ENCODE results near the gene PTPRD. TPM values are rescaled to one million over a fixed set of nuclear protein-coding genes. Genes with fewer than 3 reads are reported as not detected.

Gene PTPRD
- total RNA-seq, 2 experiments from 2014 or later = 0.03 TPM; not detected in 1

GRCh38 chr9:9817176-9817575 is 795.6 kb downstream of the PTPRD start:
- intact Hi-C loops (cut with micrococcal nuclease; ENCODE audit: unreplicated experiment) = no loop called here
- Histone ChIP-seq H3K9me2 (ENCODE audit: insufficient read depth, low read length) (no peaks in the 10 kb centered on the region), H2AFZ (ENCODE audit: low read length) (no peak overlapping the region), H3K27ac (ENCODE audit: low read depth, low read length, poor library complexity, severe bottlenecking) (no peak overlapping the region), H3K79me2 (ENCODE audit: insufficient read depth, low read depth, low read length) (no peaks in the 10 kb centered on the region), H3K4me2 (ENCODE audit: low read length) (no peak overlapping the region), H3K4me3 (ENCODE audit: low read depth, low read length, poor library complexity, severe bottlenecking) (no peak overlapping the region), H3K4me1 (ENCODE audit: insufficient read depth, low read length, poor library complexity, severe bottlenecking) (no peaks in the 10 kb centered on the region), H3K36me3 (ENCODE audit: insufficient read depth, low read length) (no peaks in the 10 kb centered on the region), H3K9me3 (ENCODE audit: low read length) (no peaks in the 10 kb centered on the region), H4K20me1 (ENCODE audit: insufficient read depth, low read length) (no peaks in the 10 kb centered on the region)
- CTCF ChIA-PET (ENCODE audit: unreplicated experiment) = no interaction called here
- no peak for TF ChIP-seq CTCF (conservative IDR thresholded peaks at IDR 0.05; ENCODE audit: low read length)
- no peak for TF ChIP-seq EZH2phosphoT487 (IDR thresholded peaks at IDR 0.05; ENCODE audit: borderline replicate concordance, low read depth, low read length)
- no TSS peak for BruUV-seq (replicated peaks)
- DNase-seq (ENCODE audit: low spot score) = no peak
- POLR2A ChIA-PET = interaction anchor here (0.7 to 2.0 kb wide), 5 partner anchors 14 to 28 kb away, joined by 3 to 6 read pairs (median 4); no protein-coding TSS in a partner anchor

- TF ChIP-seq EZH2phosphoT487 (IDR thresholded peaks at IDR 0.05; ENCODE audit: borderline replicate concordance, low read depth, low read length) (no peak), CTCF (conservative IDR thresholded peaks at IDR 0.05; ENCODE audit: low read length) (no peak)
- BruUV-seq (replicated peaks) = no TSS peak
- no peaks in the 10 kb centered on the region for H4K20me1 ChIP-seq (ENCODE audit: insufficient read depth, low read length)
- no peaks in the 10 kb centered on the region; the same call in 1 of the 2 replicates for H3K9me2 ChIP-seq (ENCODE audit: insufficient read depth, low read length)
- no peak overlapping the region for H2AFZ ChIP-seq (ENCODE audit: low read length)
- intact Hi-C loops (cut with micrococcal nuclease; ENCODE audit: unreplicated experiment) = no loop called here
- H3K9me3 ChIP-seq (ENCODE audit: low read length) = no peaks in the 10 kb centered on the region
- DNase-seq (ENCODE audit: low spot score) = no peak
- no peak overlapping the region for H3K4me3 ChIP-seq (ENCODE audit: low read depth, low read length, poor library complexity, severe bottlenecking)
- ChIA-PET POLR2A (interaction anchor here (0.6 to 1.6 kb wide), 5 partner anchors 16 to 197 kb away, joined by 3 read pairs; no protein-coding TSS in a partner anchor), CTCF (ENCODE audit: unreplicated experiment) (no interaction called here)
- no peak overlapping the region for H3K27ac ChIP-seq (ENCODE audit: low read depth, low read length, poor library complexity, severe bottlenecking)
- H3K36me3 ChIP-seq (ENCODE audit: insufficient read depth, low read length) = no peaks in the 10 kb centered on the region
- no peaks in the 10 kb centered on the region for H3K4me1 ChIP-seq (ENCODE audit: insufficient read depth, low read length, poor library complexity, severe bottlenecking)
- no peaks in the 10 kb centered on the region for H3K79me2 ChIP-seq (ENCODE audit: insufficient read depth, low read depth, low read length)
- no peak overlapping the region for H3K4me2 ChIP-seq (ENCODE audit: low read length)
Observed at GRCh38 chr9:9804109-9804508, 808.7 kb downstream of the PTPRD start.

- H3K9me3 ChIP-seq (ENCODE audit: low read length) = no peaks in the 10 kb centered on the region
- no peak overlapping the region for H3K4me2 ChIP-seq (ENCODE audit: low read length)
- no peaks in the 10 kb centered on the region for H4K20me1 ChIP-seq (ENCODE audit: insufficient read depth, low read length)
- no peaks in the 10 kb centered on the region for H3K4me1 ChIP-seq (ENCODE audit: insufficient read depth, low read length, poor library complexity, severe bottlenecking)
- H3K79me2 ChIP-seq (ENCODE audit: insufficient read depth, low read depth, low read length) = no peaks in the 10 kb centered on the region
- no peak overlapping the region for H3K27ac ChIP-seq (ENCODE audit: low read depth, low read length, poor library complexity, severe bottlenecking)
- no peak overlapping the region for H3K4me3 ChIP-seq (ENCODE audit: low read depth, low read length, poor library complexity, severe bottlenecking)
- no TSS peak for BruUV-seq (replicated peaks)
- H3K36me3 ChIP-seq (ENCODE audit: insufficient read depth, low read length) = no peaks in the 10 kb centered on the region
- TF ChIP-seq CTCF (conservative IDR thresholded peaks at IDR 0.05; ENCODE audit: low read length) (no peak), EZH2phosphoT487 (IDR thresholded peaks at IDR 0.05; ENCODE audit: borderline replicate concordance, low read depth, low read length) (no peak)
- POLR2A ChIA-PET = interaction anchor here (0.9 to 1.3 kb wide), 2 partner anchors 9 to 92 kb away, joined by 3 to 4 read pairs; no protein-coding TSS in a partner anchor
- H2AFZ ChIP-seq (ENCODE audit: low read length) = no peak overlapping the region
- no peak for DNase-seq (ENCODE audit: low spot score)
- H3K9me2 ChIP-seq (ENCODE audit: insufficient read depth, low read length) = no peaks in the 10 kb centered on the region; the same call in 1 of the 2 replicates
- CTCF ChIA-PET (ENCODE audit: unreplicated experiment) = no interaction called here
- intact Hi-C loops (cut with micrococcal nuclease; ENCODE audit: unreplicated experiment) = loop anchor here (2.0 kb wide), 1 partner anchor 20 kb away; no protein-coding TSS in a partner anchor
Observed at GRCh38 chr9:9799287-9799686, 813.5 kb downstream of the PTPRD start.

Data from OCI-LY7 (cell line).